ENCODE measurements around the gene CRYBB3. TPM values are rescaled to one million over a fixed set of nuclear protein-coding genes. Genes with fewer than 3 reads are reported as not detected.
"Not testable (repeated sequence)": the region's sequence is repeated elsewhere in the genome, so short reads cannot be mapped to it uniquely, and the experiment has no call there.

The CRYBB3 gene
- total and polyA plus RNA-seq, 9 of the 15 experiments (the other 6 are each of a cell fraction or from before 2014, with no cell fraction given) = not detected

DNA sequence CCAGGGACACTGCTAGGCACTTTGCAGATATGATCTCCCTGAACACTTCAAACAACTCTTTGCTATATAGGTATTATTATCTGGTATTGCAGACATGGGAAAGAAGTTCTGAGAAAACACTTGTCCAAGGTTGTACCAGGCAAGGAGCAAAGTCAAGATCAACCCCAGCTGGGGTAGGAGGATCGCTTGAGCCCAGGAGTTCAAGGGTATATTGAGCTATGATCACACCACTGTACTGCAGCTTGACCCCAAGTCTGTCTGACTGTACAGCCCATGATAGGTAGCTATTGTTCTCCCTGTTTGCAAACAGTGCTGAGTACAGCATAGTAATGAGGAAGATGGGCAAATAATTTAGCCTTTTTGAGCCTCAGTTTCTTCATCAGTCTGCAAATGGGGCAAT, 55.5 kb downstream of the CRYBB3 start:
- H3K4me1 ChIP-seq (replicated peaks in 1 of 2; ENCODE audit: control insufficient read depth in 2 of 2, insufficient read depth in 2 of 2, low read length in 2 of 2); H3K9ac ChIP-seq (ENCODE audit: insufficient read depth in 1 of 2, low read depth in 2 of 2, low read length in 2 of 2); DNase-seq (ENCODE audit: extremely low read depth in 1 of 4, low spot score in 3 of 4); H3K9me1 ChIP-seq (ENCODE audit: control insufficient read depth, insufficient read depth, low read length); H3K4me2 ChIP-seq (ENCODE audit: insufficient read depth, low read length); H3K79me2 ChIP-seq (ENCODE audit: control insufficient read depth, insufficient read depth, low read length); POLR2A ChIA-PET; BruUV-seq (replicated peaks); H3K9me3 ChIP-seq (replicated peaks; ENCODE audit: control insufficient read depth, insufficient read depth, low read depth, low read length); intact Hi-C loops (cut with micrococcal nuclease); H2AFZ ChIP-seq (ENCODE audit: low read depth, low read length); CTCF ChIA-PET (ENCODE audit: low intra/inter-chr PET ratio); ATAC-seq; H3K27me3 ChIP-seq (ENCODE audit: control insufficient read depth in 2 of 2, insufficient read depth in 2 of 2, low read length in 2 of 2); FAIRE-seq; H3K4me3 ChIP-seq; H4K20me1 ChIP-seq (replicated peaks; ENCODE audit: control insufficient read depth, insufficient read depth, low read length); H3K27ac ChIP-seq (ENCODE audit: extremely low read depth, low read depth, low read length); H3K36me3 ChIP-seq (ENCODE audit: control insufficient read depth, insufficient read depth, low read length): not testable (repeated sequence)
- WGBS (ENCODE audit: insufficient coverage, low coverage, missing lambda C conversion rate) = 13% methylated on average over 1 of the region's 1 CpG
- in situ Hi-C loops (cut with MboI) = loop anchor here (10.0 kb wide), 1 partner anchor 250 kb away; no protein-coding TSS in a partner anchor

Small RNA genes within 50 kb of the gene (small RNA-seq; reads per million reads assigned to genes)
- not detected for gene Z99916.2

Other genes starting within 250 kb of the CRYBB3 start
- gene KIAA1671, start 247.1 kb upstream of the CRYBB3 start, total RNA-seq (2014; rRNA removed) = not detected in 2 replicates
- gene KIAA1671, start 247.1 kb upstream of the CRYBB3 start, total RNA-seq (2014; rRNA removed; fragmentation: Illumina TruSeq; extraction: Trizol) = 0.03 TPM in 1 of 2 replicates, not detected in the other
- gene KIAA1671, start 247.1 kb upstream of the CRYBB3 start, total RNA-seq (2015; rRNA removed; fragmentation: Illumina TruSeq; extraction: Trizol) = not detected in 2 replicates
- 0.11 TPM in 2 replicates for gene KIAA1671, start 247.1 kb upstream of the CRYBB3 start, total RNA-seq (2021)
- gene KIAA1671, start 247.1 kb upstream of the CRYBB3 start, polyA plus RNA-seq (2011; rRNA removed) = under 0.01 TPM in 1 of 2 replicates, not detected in the other
- 0.01 TPM in 1 of 2 replicates, not detected in the other for gene KIAA1671, start 247.1 kb upstream of the CRYBB3 start, polyA plus RNA-seq (2014; fragmentation: Illumina TruSeq; extraction: Trizol)
- not detected for gene KIAA1671, start 247.1 kb upstream of the CRYBB3 start, polyA plus RNA-seq (2014; fragmentation: Nextera tagmentation; extraction: Ambion mirVana)
- gene KIAA1671, start 247.1 kb upstream of the CRYBB3 start, polyA plus RNA-seq (2014; rRNA removed) = 0.03 TPM in 1 of 2 replicates, not detected in the other
- gene CRYBB2, start 19.8 kb downstream of the CRYBB3 start, total RNA-seq (2014; rRNA removed) = not detected in 2 replicates
- gene CRYBB2, start 19.8 kb downstream of the CRYBB3 start, total RNA-seq (2014; rRNA removed; fragmentation: Illumina TruSeq; extraction: Trizol) = not detected in 2 replicates
- not detected in 2 replicates for gene CRYBB2, start 19.8 kb downstream of the CRYBB3 start, total RNA-seq (2015; rRNA removed; fragmentation: Illumina TruSeq; extraction: Trizol)
- not detected in 2 replicates for gene CRYBB2, start 19.8 kb downstream of the CRYBB3 start, total RNA-seq (2021)
- not detected in 2 replicates for gene CRYBB2, start 19.8 kb downstream of the CRYBB3 start, polyA plus RNA-seq (2011; rRNA removed)
- gene CRYBB2, start 19.8 kb downstream of the CRYBB3 start, polyA plus RNA-seq (2014; fragmentation: Illumina TruSeq; extraction: Trizol) = not detected in 2 replicates
- gene CRYBB2, start 19.8 kb downstream of the CRYBB3 start, polyA plus RNA-seq (2014; fragmentation: Nextera tagmentation; extraction: Ambion mirVana) = not detected
- gene CRYBB2, start 19.8 kb downstream of the CRYBB3 start, polyA plus RNA-seq (2014; rRNA removed) = not detected in 2 replicates

Data from K562 (cell line).